Activated naive CD4-positive, alpha-beta T cell treated with anti-CD3 and anti-CD28 coated beads, Interleukin-2, amount 10 ng/mL, durations not matched to agents 7 days and 5 days (primary cell): ENCODE data around the gene CNOT6L.
"Not testable (repeated sequence)": the region's sequence is repeated elsewhere in the genome, so short reads cannot be mapped to it uniquely, and the experiment has no call there.

Source experiments
- CTCF ChIA-PET: fragments of 350-600 bp; sonication (Branson Sonifier 250); formaldehyde crosslinking; loops from one replicate; lab custom pipeline; 2021; ENCODE audit warnings: antibody characterized with exemption; lab: Charles Lee
- DNase-seq: peaks from one replicate; pipeline ENCODE4 v3.0.0-alpha.2; 2020
- H3K27ac Mint-ChIP-seq: one replicate; pipeline ENCODE4 v1.8.0; 2021; ENCODE audit warnings: mild to moderate bottlenecking, moderate library complexity, mixed read lengths
- H3K27me3 Mint-ChIP-seq: one replicate; pipeline ENCODE4 v1.8.0; 2021; ENCODE audit warnings: mild to moderate bottlenecking, mixed read lengths
- H3K36me3 Mint-ChIP-seq: one replicate; pipeline ENCODE4 v1.8.0; 2021; ENCODE audit warnings: mixed read lengths
- H3K4me1 Mint-ChIP-seq: one replicate; pipeline ENCODE4 v1.8.0; 2021; ENCODE audit warnings: mixed read lengths
- H3K4me3 Mint-ChIP-seq: one replicate; pipeline ENCODE4 v1.8.0; 2021; ENCODE audit warnings: mild to moderate bottlenecking, moderate library complexity, mixed read lengths
- H3K9me3 Mint-ChIP-seq: one replicate; pipeline ENCODE4 v1.8.0; 2021; ENCODE audit warnings: mixed read lengths

The CNOT6L gene

DNA sequence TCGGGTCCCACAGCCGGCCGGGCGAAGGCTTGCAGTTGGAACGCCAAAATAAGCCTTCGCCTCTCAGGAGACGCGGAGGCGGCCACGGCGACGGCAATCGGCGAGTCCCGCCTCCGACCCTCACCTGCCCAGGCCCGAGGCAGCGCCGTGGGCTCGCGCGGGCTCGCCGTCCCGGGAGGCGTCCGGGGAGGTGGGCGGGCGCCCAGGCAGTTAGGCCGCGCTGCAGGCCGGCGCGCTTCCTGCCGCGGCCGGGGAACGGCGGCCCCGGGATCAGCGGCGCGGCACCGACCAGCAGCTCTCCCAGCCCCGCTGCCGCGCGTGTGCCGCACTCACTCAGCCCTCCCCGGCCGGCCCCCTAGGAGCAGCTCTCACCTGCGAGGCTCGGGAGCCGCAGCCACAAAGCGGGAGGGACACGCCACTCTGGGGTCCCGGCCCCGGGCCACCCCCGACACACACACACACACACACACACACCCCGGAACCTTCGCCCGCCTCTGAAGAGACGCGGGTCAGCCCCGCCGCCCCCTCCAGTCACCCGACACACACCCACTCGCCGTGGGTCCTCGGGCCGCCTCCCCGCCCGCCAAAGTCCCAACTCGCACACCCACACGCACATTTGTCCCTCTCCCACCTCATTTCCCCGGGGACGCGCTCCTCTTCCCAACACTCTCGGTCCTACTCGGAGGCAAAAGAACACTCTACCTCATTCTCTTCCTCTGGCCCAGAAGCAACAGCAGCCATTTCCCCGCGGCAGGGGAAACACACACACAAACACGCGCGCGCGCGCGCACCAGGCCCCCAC lies at the start of gene CNOT6L:
CNOT6L (minus strand) TSS at position 767 of the 802 bp plus-strand sequence; CDS start at position 707, 60 bp downstream.
- peak; percentile 86 for DNase-seq
- CTCF ChIA-PET = interaction anchor here (0.7 to 2.8 kb wide), 6 partner anchors 10 to 95 kb away, joined by 4 to 19 read pairs (median 10); partner anchors contain the start of gene MRPL1
- Mint-ChIP-seq H3K4me1 (peaks cover 57% of the 10 kb centered on the region), H3K9me3 (no peaks in the 10 kb centered on the region), H3K36me3 (peaks cover 32% of the 10 kb centered on the region), H3K27ac (peak within 1 kb of the TSS; percentile 100), H3K27me3 (peaks cover 4% of the 10 kb centered on the region), H3K4me3 (peak within 1 kb of the TSS; percentile 95)

DNA sequence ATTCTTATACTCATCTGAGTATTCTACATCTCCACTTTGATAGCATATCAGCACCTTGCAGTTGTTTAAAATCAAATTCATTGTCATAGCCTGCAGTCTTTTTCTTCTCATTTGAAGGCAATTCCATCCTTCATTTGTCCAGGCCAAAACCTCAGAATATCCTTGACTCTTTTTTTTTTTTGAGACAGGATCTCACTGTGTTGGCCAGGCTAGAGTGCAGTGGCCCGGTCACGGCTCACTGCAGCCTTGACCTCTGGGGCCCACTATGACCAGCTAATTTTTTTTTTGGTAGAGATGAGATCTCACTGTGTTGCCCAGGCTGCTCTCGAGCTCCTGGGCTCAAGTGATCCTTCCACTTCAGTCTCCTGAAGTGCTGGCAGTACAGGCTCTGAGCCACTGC lies 46.1 kb upstream of the CNOT6L start:
- peaks cover 29% of the 10 kb centered on the region for H3K36me3 Mint-ChIP-seq
- peaks cover 62% of the 10 kb centered on the region for H3K4me1 Mint-ChIP-seq
- H3K9me3 Mint-ChIP-seq = no peaks in the 10 kb centered on the region
- CTCF ChIA-PET = no interaction called here
- H3K27me3 Mint-ChIP-seq = no peaks in the 10 kb centered on the region
- no peak for DNase-seq
- H3K27ac Mint-ChIP-seq = no peak overlapping the region
- H3K4me3 Mint-ChIP-seq = no peak overlapping the region

DNA sequence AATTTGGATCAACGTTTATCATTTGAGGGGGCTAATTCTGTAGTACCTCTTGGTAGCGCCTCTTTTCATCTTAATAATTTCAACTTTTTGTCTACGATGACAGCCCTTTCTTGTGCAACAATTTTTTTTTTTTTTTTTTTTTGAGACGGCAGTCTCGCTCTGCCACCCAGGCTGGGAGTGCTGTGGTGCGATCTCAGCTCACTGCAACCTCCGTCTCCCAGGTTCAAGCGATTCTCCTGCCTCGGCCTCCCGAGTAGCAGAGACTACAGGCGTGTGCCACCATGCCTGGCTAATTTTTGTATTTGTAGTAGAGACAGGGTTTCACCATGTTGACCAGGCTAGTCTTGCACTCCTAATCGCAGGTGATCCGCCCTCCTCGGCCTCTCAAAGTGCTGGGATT lies 44.2 kb upstream of the CNOT6L start:
- H3K9me3 Mint-ChIP-seq, H3K27me3 Mint-ChIP-seq, CTCF ChIA-PET: not testable (repeated sequence)
- peaks cover 24% of the 10 kb centered on the region for H3K36me3 Mint-ChIP-seq
- peak; percentile 34 for DNase-seq
- H3K27ac Mint-ChIP-seq = peak overlapping the region; percentile 100
- peaks cover 60% of the 10 kb centered on the region for H3K4me1 Mint-ChIP-seq
- peak overlapping the region; percentile 96 for H3K4me3 Mint-ChIP-seq

DNA sequence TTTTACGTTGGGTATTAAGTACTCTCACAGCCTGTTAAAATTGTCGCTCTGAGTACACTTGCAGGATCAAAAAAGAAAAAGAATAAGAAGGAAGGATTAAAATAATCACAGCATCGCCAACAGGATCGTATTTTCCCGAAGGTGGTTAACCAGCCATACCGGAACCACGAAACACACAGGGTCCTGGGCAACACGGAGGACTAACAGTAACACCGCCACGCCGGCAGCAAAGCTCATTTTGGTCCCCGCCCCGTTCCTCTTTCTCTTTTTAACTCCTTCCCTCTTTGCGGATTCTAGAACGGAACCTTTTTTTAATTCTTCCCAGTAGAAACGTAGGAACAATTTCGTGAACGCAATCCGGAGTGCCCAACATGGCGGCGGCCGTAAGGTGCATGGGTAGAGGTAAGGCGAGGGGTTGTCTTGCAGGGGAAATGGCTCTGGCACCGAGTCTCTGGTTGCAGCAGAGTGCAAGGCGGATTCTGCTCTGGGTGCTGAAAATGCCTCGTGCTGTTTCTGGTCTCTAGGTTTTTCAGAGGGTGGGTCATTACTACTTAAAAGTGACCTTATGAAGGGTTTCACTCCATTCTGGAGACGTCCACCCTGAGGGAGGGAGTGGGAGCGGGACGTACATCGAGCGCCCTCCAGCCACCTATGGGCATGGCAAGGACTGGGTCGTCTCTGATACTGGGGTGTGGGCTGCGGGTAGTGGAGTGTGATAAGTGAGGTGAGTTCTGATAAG lies 43.5 kb upstream of the CNOT6L start, which contains the start of gene MRPL1:
MRPL1 (plus strand) TSS at position 353 of the 739 bp plus-strand sequence; CDS start at position 372, 19 bp downstream.
- Mint-ChIP-seq H3K27ac (peak within 1 kb of the TSS; percentile 100), H3K9me3 (no peaks in the 10 kb centered on the region), H3K27me3 (no peaks in the 10 kb centered on the region), H3K4me1 (peaks cover 66% of the 10 kb centered on the region), H3K36me3 (peaks cover 25% of the 10 kb centered on the region), H3K4me3 (peak within 1 kb of the TSS; percentile 96)
- CTCF ChIA-PET = interaction anchor here (0.7 to 2.3 kb wide), 10 partner anchors 10 to 1710 kb away, joined by 3 to 19 read pairs (median 4); partner anchors contain the start of gene CNOT6L
- peak; percentile 91 for DNase-seq

DNA sequence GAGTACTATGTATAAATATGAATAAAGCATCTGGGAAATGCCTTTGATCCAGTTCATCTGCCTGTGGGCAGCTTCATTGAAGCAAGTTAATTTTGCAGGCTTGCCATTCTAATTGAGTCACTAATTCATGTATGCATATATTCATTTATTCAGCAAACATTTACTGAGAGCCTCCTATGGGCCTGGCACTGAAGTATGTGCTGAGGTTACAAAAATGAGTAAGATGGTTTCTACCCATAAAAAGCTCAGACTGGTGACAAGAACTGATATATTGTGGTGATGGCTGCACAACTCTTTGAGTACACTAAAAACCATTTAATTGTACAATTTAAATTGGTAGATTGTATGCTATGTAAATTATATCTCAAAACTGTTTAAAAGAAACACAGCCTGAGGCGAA lies 42.3 kb upstream of the CNOT6L start:
- no peak for DNase-seq
- Mint-ChIP-seq H3K27ac (peak overlapping the region; percentile 100), H3K27me3 (no peaks in the 10 kb centered on the region), H3K4me1 (peaks cover 74% of the 10 kb centered on the region), H3K9me3 (no peaks in the 10 kb centered on the region), H3K4me3 (peak overlapping the region; percentile 96), H3K36me3 (peaks cover 21% of the 10 kb centered on the region)
- CTCF ChIA-PET = interaction anchor here (0.7 to 2.3 kb wide), 9 partner anchors 9 to 260 kb away, joined by 3 to 19 read pairs (median 5); partner anchors contain the start of gene CNOT6L

DNA sequence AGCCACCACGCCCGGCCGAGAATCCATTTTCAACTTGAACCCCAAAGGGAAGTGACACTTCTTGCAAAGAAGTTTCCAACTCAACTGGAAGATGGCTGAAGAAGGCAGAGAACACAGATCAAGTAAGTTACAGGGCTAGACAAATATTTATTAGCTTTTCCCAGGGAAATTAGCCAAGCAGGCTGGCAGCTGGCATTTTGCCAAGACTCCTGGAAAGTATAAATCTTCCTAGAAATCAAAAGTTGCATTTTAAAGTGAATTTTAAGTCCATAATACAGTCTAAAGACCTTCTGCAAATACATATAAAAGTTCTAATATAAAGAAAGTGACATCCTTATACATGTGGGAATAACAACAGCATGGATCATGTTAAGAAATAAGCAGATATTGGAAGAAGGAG lies 40.1 kb upstream of the CNOT6L start:
- no peak for DNase-seq
- peaks cover 10% of the 10 kb centered on the region for H3K36me3 Mint-ChIP-seq
- H3K4me3 Mint-ChIP-seq = no peak overlapping the region
- no peaks in the 10 kb centered on the region for H3K9me3 Mint-ChIP-seq
- no peaks in the 10 kb centered on the region for H3K27me3 Mint-ChIP-seq
- peaks cover 80% of the 10 kb centered on the region for H3K4me1 Mint-ChIP-seq
- CTCF ChIA-PET = interaction anchor here (0.6 to 2.1 kb wide), 5 partner anchors 14 to 395 kb away, joined by 3 to 5 read pairs (median 4); no protein-coding TSS in a partner anchor
- H3K27ac Mint-ChIP-seq = no peak overlapping the region

DNA sequence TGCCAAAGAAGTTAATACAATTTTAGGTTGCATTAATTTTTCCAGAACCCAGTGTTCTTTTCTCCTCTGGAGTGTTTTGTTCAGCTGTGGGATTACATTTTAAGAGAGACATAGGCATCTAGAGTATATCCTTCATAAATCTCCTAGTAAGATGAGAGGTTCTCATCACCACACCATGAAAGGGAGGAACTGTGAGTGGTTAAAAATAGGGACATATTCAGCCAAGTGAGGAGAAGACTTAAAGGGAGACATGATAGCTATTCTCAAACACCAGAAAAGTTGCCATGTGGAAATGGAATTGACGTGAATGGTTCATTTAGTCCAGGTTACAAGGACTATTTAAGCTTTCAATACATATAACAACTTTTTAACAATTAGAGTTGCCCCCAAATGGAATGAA lies 37.0 kb upstream of the CNOT6L start:
- H3K4me1 Mint-ChIP-seq = peaks cover 85% of the 10 kb centered on the region
- no peaks in the 10 kb centered on the region for H3K27me3 Mint-ChIP-seq

DNA sequence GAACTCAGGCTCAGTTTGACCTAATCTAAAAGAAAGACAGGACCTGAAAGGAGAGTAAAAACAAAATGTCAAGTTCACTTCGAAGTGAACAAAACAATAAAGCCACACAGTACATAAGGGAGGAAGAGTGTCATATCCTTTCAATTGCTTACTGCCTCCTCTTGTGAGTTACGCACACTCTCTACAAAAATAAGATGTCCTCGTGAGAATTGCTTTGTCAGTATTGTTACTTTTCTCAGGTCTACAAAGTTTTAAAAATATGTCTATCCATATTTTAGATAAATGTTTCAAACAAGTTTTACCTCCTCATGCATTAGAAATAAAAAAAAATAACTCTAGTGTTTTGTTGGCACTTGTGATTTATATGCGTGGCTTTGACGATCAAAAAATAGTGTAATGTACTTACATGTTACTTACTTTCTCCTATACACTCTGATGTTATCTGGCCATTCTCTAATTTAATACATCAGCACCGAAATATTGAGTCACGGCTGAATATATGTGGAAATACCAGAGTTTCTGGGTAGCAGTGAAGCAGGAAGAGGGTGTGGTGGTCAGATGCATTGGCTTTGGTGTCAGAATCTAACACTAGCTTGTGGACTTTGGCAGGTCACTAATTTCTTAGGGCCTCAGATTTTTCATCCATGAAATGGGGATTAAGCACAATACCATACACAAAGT lies 35.4 kb upstream of the CNOT6L start:
- H3K27ac Mint-ChIP-seq = peak overlapping the region; percentile 96
- H3K27me3 Mint-ChIP-seq = no peaks in the 10 kb centered on the region
- no peaks in the 10 kb centered on the region for H3K9me3 Mint-ChIP-seq
- H3K4me1 Mint-ChIP-seq = peaks cover 74% of the 10 kb centered on the region
- H3K4me3 Mint-ChIP-seq = peak overlapping the region; percentile 63
- peak; percentile 44 for DNase-seq
- peaks cover 2% of the 10 kb centered on the region for H3K36me3 Mint-ChIP-seq
- CTCF ChIA-PET = interaction anchor here (0.8 to 3.3 kb wide), 2 partner anchors 7 to 203 kb away, joined by 3 to 18 read pairs; partner anchors contain the start of genes FRAS1 and MRPL1

More for the DNA sequence above, 37.0 kb upstream of the CNOT6L start:
- Mint-ChIP-seq H3K4me3 (no peak overlapping the region), H3K36me3 (peaks cover 2% of the 10 kb centered on the region), H3K9me3 (no peaks in the 10 kb centered on the region), H3K27ac (peak overlapping the region; percentile 89)
- no peak for DNase-seq
- CTCF ChIA-PET = interaction anchor here (0.7 to 3.8 kb wide), 4 partner anchors 35 to 128 kb away, joined by 3 to 13 read pairs (median 4); no protein-coding TSS in a partner anchor

DNA sequence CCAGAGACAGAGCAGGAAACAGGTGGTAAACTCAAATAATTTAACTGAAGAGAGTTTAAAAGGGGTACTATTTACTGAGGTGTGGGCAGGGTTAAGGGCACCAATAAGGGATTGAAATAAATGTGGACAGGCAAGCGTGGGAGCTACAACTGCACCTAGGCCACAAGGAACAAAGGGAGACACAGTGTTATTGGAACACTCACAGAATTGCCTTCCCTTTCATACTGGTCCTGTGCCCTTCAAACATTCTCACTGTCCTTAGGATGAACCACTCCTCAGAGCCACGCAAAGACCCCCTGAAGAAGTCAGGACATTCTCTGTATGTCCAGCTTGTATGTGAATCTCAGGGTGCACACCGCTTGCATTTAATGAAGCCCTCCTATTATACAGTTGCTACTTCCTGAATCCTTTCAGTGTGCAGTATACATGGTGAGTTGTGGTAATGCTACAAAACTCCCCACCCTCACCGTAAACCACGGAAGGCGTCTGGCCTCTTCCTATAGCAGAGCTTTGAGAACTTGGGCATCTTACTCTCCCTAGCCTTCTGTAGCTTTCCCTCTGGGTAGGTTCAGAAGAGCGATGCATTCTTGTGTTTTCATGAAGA lies 33.8 kb upstream of the CNOT6L start:
- Mint-ChIP-seq H3K27me3 (no peaks in the 10 kb centered on the region), H3K36me3 (no peaks in the 10 kb centered on the region), H3K4me1 (peaks cover 63% of the 10 kb centered on the region), H3K4me3 (peak overlapping the region; percentile 63), H3K27ac (peak overlapping the region; percentile 96), H3K9me3 (peaks cover under 1% of the 10 kb centered on the region)
- DNase-seq = peak; percentile 82
- CTCF ChIA-PET = interaction anchor here (0.8 to 3.3 kb wide), 6 partner anchors 9 to 387 kb away, joined by 3 to 18 read pairs (median 5); partner anchors contain the start of gene MRPL1

DNA sequence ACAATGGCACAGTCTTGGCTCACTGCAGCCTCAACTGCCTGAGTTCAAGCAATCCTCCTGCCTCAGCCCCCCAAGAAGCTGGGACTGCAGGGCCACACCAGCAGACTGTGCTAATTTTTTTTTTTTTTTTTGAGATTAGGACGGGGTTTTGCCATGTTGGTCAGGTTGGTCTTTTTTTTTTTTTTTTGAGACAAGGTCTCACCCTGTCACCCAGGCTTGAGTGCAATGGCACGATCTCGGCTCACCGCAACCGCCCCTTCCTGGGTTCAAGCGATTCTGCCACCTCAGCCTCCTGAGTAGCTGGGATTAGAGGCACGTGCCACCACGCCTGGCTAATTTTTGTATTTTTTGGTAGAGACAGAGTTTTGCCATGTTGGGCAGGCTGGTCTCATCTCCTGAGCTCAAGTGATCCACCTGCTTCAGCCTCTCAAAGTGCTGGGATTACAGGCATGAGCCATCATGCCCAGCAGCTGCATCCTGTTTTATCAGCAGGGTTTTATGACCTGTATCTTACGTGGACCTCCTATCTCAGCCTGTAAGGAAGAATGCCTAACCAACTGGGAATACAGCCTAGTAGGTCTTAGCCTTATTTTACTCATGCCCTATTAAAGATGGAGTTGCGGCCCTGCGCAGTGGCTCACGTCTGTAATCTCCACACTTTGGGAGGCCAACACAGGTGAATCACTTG lies 30.3 kb upstream of the CNOT6L start:
- H3K4me1 Mint-ChIP-seq = peaks cover 33% of the 10 kb centered on the region
- no peak overlapping the region for H3K4me3 Mint-ChIP-seq
- CTCF ChIA-PET = interaction anchor here (0.6 kb wide), 1 partner anchor 28 kb away, joined by 3 read pairs; no protein-coding TSS in a partner anchor
- peaks cover 2% of the 10 kb centered on the region for H3K9me3 Mint-ChIP-seq
- no peaks in the 10 kb centered on the region for H3K36me3 Mint-ChIP-seq
- no peak for DNase-seq
- H3K27ac Mint-ChIP-seq = no peak overlapping the region
- H3K27me3 Mint-ChIP-seq = no peaks in the 10 kb centered on the region

DNA sequence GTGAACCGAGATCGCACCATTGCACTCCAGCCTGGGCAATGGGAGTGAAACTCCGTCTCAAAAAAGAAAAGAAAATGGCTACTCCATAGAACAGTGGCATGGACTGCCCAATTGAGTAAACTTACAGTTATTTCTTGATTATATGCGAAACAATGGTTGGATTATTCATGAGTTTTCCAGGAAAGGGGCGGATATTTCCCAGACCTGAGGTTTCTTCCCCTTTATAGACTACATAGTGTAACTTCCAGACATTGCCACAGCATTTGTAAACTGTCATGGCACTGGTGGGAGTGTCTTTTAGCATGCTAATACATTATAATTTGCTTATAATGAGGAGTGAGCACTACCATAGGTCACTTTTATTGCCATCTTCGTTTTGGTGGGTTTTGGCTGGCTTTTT lies 29.3 kb upstream of the CNOT6L start:
- no peak for DNase-seq
- CTCF ChIA-PET = interaction anchor here (0.6 kb wide), 1 partner anchor 27 kb away, joined by 3 read pairs; no protein-coding TSS in a partner anchor
- Mint-ChIP-seq H3K9me3 (peaks cover 2% of the 10 kb centered on the region), H3K4me1 (peaks cover 28% of the 10 kb centered on the region), H3K27me3 (peaks cover 1% of the 10 kb centered on the region), H3K27ac (no peak overlapping the region), H3K4me3 (no peak overlapping the region), H3K36me3 (no peaks in the 10 kb centered on the region)

DNA sequence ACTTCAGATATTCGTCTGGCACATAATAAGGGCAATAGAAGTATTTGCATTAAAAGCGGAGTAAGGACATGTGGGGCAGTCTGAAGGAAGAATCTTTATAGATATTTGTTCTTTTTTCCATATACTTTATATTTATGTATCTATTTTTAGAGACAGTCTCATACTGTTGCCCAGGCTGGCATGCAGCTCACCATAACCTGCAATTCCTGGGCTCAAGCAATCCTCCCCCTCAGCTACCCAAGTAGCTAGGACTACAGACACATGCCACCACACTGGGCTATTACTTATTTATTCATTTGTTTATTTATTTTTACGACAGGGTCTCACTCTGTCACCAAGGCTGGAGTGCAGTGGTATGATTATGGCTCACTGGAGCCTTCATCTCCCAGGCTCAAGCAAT lies 26.8 kb upstream of the CNOT6L start:
- H3K27ac Mint-ChIP-seq = no peak overlapping the region

More for the DNA sequence above, 26.8 kb upstream of the CNOT6L start:
- Mint-ChIP-seq H3K27me3 (peaks cover 11% of the 10 kb centered on the region), H3K36me3 (no peaks in the 10 kb centered on the region), H3K4me3 (no peak overlapping the region), H3K4me1 (peaks cover 7% of the 10 kb centered on the region), H3K9me3 (peaks cover 2% of the 10 kb centered on the region)
- no peak for DNase-seq
- CTCF ChIA-PET = interaction anchor here (0.8 to 1.3 kb wide), 2 partner anchors 13 to 227 kb away, joined by 3 to 4 read pairs; no protein-coding TSS in a partner anchor
